Osteoblast (primary cell): ENCODE measurements around the gene RFX4. TPM values are rescaled to one million over a fixed set of nuclear protein-coding genes. Genes with fewer than 3 reads are reported as not detected.

Experiments
- DNase-seq: peaks from one replicate; pipeline ENCODE4 v3.0.0; 2011; ENCODE audit warnings: low spot score, mixed read lengths; ENCODE audit not compliant: insufficient read length; ENCODE audit errors: missing footprints
- H2AFZ ChIP-seq: 2 replicates; pipeline ENCODE4 v1.6.0; 2011; ENCODE audit warnings: mild to moderate bottlenecking, low read length
- H3K27ac ChIP-seq: 2 replicates; pipeline ENCODE4 v1.5.1; 2011; ENCODE audit warnings: mild to moderate bottlenecking, low read depth, low read length, moderate library complexity
- H3K27me3 ChIP-seq: 2 replicates; pipeline ENCODE4 v1.6.0; 2012; ENCODE audit warnings: mild to moderate bottlenecking, control low read depth, inconsistent platforms, low read length, moderate library complexity; ENCODE audit not compliant: insufficient read depth
- H3K36me3 ChIP-seq: 2 replicates; pipeline ENCODE4 v1.5.1; 2011; ENCODE audit warnings: mild to moderate bottlenecking, low read length, control low read depth, moderate library complexity; ENCODE audit not compliant: insufficient read depth
- H3K4me1 ChIP-seq: 2 replicates; pipeline ENCODE4 v1.5.1; 2011; ENCODE audit warnings: mild to moderate bottlenecking, low read length, control low read depth, moderate library complexity; ENCODE audit not compliant: insufficient read depth
- H3K4me2 ChIP-seq: 2 replicates; pipeline ENCODE4 v1.6.0; 2011; ENCODE audit warnings: mild to moderate bottlenecking, low read length; ENCODE audit not compliant: insufficient read depth
- H3K4me3 ChIP-seq: fragments of 200-600 bp; sonication (generic); 3 replicates; pipeline ENCODE4 v1.5.1; 2012; ENCODE audit warnings: mild to moderate bottlenecking, low read length, inconsistent platforms; ENCODE audit not compliant: insufficient read depth
- H3K79me2 ChIP-seq: 2 replicates; pipeline ENCODE4 v1.6.0; 2012; ENCODE audit warnings: mild to moderate bottlenecking, low read length, control low read depth, inconsistent platforms; ENCODE audit not compliant: insufficient read depth
- H3K9me3 ChIP-seq: 2 replicates; pipeline ENCODE4 v1.5.1; 2011; ENCODE audit warnings: low read depth, low read length, control low read depth
- H4K20me1 ChIP-seq: 2 replicates; pipeline ENCODE4 v1.6.0; 2012; ENCODE audit warnings: mild to moderate bottlenecking, low read length, control low read depth; ENCODE audit not compliant: insufficient read depth
- CTCF ChIP-seq: IDR thresholded peaks from 2 replicates; pipeline ENCODE4 v1.5.1; 2011; ENCODE audit warnings: mild to moderate bottlenecking, low read depth, low read length, moderate library complexity; ENCODE audit errors: extremely low read depth
- total RNA-seq: library from RNA; depleted of rRNA; stranded (reverse); fragments of >200 nt; gene quantifications from 2 replicates; pipeline ENCODE4 v1.2.3, GENCODE V29; 2012

RFX4 gene
- total RNA-seq, 1 donor: not detected

- H3K27ac ChIP-seq: no peak overlapping the region
- no peak overlapping the region for H3K4me2 ChIP-seq
Measured at GRCh38 chr12:106588771-106589170, 6.0 kb downstream of the RFX4 start.

DNA sequence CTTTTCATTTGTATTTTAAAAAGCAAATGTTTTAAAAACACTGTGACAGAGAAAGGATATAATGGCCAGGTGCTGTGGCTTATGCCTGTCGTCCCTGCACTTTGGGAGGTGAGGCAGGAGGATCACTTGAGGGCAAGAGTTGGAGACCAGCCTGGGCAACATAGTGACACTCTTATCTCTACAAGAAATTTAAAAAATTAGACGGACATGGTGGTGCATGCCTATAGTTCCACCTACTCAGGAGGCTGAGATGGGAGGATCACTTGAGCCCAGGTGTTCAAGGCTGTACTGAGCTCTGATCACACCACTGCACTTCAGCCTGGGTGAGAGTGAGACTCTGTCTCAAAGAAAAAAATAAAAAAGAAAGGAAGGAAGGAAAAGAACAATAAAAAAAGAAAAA is 7.8 kb downstream of the RFX4 start:
- no peaks in the 10 kb centered on the region for H3K79me2 ChIP-seq
- no peaks in the 10 kb centered on the region for H3K9me3 ChIP-seq
- peaks cover 44% of the 10 kb centered on the region for H3K27me3 ChIP-seq
- DNase-seq: no peak
- no peak overlapping the region for H3K4me2 ChIP-seq
- no peak overlapping the region for H3K27ac ChIP-seq
- no peaks in the 10 kb centered on the region for H3K36me3 ChIP-seq
- no peak for TF ChIP-seq CTCF
- H3K4me1 ChIP-seq: no peaks in the 10 kb centered on the region
- H2AFZ ChIP-seq: no peak overlapping the region
- H4K20me1 ChIP-seq: no peaks in the 10 kb centered on the region
- no peak overlapping the region for H3K4me3 ChIP-seq

More at GRCh38 chr12:106588771-106589170, 6.0 kb downstream of the RFX4 start:
- no peaks in the 10 kb centered on the region for H3K36me3 ChIP-seq
- no peaks in the 10 kb centered on the region for H3K9me3 ChIP-seq
- no peak for TF ChIP-seq CTCF
- no peak overlapping the region for H2AFZ ChIP-seq
- peaks cover 62% of the 10 kb centered on the region for H3K27me3 ChIP-seq
- no peaks in the 10 kb centered on the region for H3K4me1 ChIP-seq
- no peaks in the 10 kb centered on the region for H3K79me2 ChIP-seq
- H3K4me3 ChIP-seq: no peak overlapping the region
- no peaks in the 10 kb centered on the region for H4K20me1 ChIP-seq
- DNase-seq: peak; percentile 55

DNA sequence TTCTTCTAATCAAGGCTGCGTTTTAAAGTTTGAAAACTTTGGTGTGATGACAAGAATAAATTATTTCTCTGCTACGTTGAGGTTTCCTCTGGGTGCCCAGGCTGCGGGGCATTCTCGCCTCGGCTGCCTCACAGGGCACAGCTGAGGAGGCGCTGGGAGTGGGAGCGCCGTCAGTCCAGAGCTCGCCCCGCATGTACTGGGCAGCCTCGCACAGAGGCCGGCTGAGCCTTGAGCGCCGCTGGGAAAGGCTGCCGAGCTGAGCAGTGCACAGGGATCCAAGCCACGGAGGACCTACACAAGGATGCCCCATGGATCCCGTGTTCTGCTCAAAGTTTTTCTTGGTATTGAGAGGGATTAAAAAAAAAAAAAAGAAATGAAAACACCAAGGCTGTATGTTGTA is 11.6 kb downstream of the RFX4 start:
- H3K4me2 ChIP-seq: no peak overlapping the region
- H3K27ac ChIP-seq: no peak overlapping the region
- no peak overlapping the region for H2AFZ ChIP-seq
- H3K4me1 ChIP-seq: no peaks in the 10 kb centered on the region
- H3K9me3 ChIP-seq: no peaks in the 10 kb centered on the region
- no peak for TF ChIP-seq CTCF
- DNase-seq: peak; percentile 23
- H3K4me3 ChIP-seq: no peak overlapping the region
- peaks cover 10% of the 10 kb centered on the region for H3K27me3 ChIP-seq
- no peaks in the 10 kb centered on the region for H3K36me3 ChIP-seq
- H3K79me2 ChIP-seq: no peaks in the 10 kb centered on the region
- H4K20me1 ChIP-seq: no peaks in the 10 kb centered on the region

DNA sequence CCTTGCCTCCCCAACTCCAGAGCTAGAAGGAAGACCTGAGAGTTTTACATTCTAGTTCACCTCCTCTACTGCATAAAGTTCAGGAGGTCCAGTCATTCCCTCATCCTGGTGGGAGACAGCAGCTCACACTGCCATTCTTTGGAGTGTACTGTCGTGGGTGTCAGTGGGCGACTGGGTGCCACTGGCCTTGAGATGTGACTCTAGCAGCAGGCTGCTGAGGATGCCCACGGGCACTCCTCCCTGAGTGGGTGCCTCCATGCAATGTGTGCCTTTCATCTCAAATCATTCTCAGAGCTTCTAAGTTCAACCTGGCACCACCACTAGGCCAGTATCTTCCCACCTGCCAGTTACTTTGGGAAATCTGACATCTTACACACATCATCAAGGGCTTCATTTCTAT is 12.5 kb downstream of the RFX4 start:
- Histone ChIP-seq H3K4me1 (no peaks in the 10 kb centered on the region), H3K4me3 (no peak overlapping the region), H3K9me3 (no peaks in the 10 kb centered on the region), H3K27me3 (peaks cover 10% of the 10 kb centered on the region), H3K79me2 (no peaks in the 10 kb centered on the region), H4K20me1 (no peaks in the 10 kb centered on the region), H3K36me3 (no peaks in the 10 kb centered on the region), H3K4me2 (no peak overlapping the region), H3K27ac (no peak overlapping the region), H2AFZ (no peak overlapping the region)
- no peak for TF ChIP-seq CTCF
- DNase-seq: no peak
